NOMO-1 (cell line): ENCODE measurements around the gene ASB1.

Experiments used
- DNase-seq, 2 experiments: peaks; one replicate each; lab custom pipeline; 2025; ENCODE audit not compliant: unreplicated experiment in 2 of 2; lab: John Stamatoyannopoulos, UW

The ASB1 gene

DNA sequence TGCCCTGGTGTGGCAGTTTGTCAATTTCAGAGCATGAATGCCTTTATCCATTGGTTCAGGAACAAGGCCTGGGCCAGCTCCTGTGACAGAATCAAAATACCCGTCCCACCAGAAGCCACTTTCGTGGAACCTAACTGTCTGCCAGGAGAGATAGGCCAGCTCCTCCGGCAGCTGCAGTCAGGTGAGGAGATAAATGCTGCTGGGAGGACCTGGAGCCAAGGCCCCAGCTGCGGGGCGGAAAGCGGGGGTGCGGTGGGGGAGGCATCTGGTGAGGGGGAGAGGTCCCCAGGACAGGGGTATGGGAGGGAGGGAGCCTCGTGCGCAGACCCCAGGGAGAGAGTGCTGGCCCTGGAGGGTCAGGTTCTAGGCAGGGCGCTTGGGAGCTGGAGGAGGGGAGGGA lies 4.4 kb upstream of the ASB1 start:
- no peak for DNase-seq

DNA sequence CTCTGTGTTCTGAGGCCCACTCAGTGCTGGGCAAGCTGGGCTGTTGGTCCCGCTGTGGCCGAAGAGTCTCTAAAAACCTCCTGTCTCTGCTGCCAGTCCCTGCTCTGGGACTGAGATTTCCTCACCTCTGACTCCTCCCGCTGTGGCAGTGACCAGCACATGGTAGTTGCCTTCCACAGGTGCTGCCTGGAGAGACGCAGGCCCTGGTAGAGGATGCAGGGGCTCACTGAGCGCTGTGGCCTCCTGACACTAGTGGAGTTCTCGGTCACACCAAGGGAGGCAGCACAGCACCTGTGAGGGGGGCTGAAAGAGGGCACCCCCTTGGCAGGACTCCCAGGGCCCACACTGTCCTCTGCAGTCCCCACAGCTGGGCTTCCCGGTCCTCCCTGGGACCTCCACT lies 3.8 kb upstream of the ASB1 start:
- DNase-seq, result no peak

GRCh38 chr2:238423561-238424312 lies 3.0 kb upstream of the ASB1 start:
- no peak for DNase-seq

GRCh38 chr2:238424313-238424700 lies 2.4 kb upstream of the ASB1 start:
- DNase-seq, result no peak

DNA sequence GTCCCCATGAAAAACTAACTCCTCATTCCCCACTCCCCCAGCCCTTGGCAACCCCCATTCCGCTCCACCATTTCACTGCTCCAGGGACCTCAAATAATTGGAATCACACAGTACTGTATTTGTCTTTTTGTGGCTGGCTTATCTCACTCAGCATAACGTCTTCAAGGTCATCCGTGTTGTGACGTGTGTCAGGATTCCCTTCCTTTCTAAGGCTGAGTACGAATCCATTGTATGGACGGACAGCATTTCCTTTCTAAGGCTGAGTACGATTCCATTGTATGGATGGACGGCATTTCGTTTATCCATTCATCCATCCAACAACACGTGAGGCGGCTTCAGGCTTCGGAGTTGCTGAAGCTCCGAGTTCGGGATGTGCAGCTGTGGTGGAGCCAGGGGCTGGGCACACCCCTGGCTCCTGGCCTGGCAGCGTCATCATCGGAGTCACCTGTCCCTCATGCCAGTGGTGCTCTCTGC lies 1.2 kb upstream of the ASB1 start:
- no peak for DNase-seq

DNA sequence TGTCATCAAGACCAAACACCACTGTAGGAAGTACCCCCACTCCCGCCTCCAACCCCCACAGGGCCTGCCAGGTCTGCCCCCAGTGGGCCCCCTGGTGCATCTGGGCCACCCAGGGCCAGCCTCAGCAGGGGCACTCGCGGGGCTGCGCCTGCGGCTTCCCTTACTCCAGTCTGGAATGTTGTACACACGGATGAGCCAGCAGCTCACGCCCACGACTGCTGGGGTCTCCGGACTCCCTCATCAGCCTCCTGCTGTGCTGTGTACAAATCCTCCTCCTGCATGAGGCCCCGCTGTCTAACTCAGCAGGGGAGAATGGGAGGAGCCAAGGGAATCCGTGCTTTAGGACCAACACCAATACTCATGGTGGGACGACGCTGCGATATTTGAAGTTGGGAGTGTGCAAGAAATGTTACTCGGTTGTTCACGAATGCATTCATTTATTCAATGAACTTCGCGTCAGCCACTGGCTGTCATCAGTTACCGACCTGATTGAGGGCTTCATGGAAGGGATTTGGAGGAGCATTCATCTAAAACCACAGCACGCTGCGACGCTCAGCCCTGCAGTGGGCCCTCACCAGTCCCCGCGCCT lies 654 bp upstream of the ASB1 start:
- DNase-seq, result no peak

DNA sequence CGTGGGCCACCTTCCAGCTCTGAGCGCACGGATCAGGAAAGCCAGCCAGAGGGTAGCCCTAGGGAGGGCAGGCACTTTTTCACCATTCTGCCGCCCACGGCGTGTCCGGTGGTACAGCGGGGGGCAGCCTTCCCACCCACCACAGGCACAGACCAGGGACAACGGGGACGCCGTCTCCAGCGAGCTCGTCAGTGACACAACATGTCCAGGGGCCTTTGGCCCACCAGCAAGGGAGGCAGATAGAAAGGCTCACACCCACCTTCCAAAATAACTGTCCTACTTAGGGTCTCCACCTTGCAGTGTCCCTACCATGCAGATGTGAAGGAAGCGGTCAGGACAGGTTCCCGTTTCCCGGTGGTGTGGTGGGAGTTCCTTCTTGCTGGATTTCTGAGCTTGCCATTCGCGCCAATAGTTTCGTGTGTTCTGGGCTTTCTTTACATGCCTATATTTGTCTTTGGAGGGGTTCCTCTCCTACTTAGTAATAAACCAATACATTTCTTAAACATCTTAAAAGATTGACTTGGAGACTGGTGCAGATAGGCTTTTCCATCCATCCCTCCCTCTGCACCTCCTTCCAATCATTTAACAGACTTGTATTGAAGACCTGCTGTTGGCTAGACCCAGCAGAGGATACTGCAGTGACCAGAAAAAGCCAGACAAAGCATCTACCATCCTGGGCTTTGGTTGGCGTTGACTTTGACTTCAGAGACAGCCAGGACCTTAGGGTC lies 872 bp downstream of the ASB1 start:
- no peak for DNase-seq

GRCh38 chr2:238428866-238429265 lies 2.1 kb downstream of the ASB1 start:
- DNase-seq, result no peak

DNA sequence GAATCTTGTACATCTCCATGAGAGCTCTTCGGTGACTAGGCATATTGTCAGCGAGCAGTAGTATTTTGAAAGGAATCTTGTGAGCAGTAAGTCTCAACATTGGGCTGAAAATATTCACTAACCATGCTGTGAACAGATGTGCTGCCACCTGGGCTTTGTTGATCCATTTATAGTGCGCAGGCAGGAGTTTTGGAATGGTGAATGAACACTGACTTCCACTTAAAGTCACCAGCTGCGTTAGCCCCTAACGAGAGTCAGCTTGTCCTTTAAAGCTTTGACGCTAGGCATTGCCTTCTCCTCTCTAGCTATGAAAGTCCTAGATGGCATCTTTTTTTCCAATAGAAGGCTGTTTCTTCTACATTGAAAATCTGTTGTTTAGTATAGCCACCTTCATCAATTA lies 4.1 kb downstream of the ASB1 start:
- no peak for DNase-seq

- no peak for DNase-seq
Measured at GRCh38 chr2:238431456-238431855, 4.7 kb downstream of the ASB1 start.

DNA sequence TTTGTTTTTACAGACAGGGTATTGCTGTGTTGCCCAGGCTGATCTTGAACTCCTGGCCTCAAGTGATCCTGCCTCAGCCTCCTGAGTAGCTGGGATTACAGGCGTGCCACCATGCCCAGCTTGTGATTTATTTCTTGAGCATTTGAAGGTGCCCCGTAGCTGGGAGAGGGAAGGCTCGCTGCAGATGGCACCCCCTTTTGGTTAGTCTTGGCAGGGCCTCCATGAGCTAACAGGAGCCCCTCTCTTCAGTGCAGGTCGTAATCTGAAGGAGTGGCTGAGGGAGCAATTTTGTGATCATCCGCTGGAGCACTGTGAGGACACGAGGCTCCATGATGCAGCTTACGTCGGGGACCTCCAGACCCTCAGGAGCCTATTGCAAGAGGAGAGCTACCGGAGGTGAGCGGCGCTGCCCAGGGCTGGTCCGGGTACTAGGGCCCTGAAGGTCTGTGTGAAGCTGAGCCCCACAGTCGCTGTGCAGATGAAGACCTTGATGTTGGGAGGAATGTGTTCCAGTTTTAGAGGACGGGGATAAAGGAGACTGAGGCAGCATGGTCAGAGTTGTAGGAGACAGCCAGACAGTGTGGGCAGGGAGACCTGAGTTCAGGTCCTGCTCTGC lies 6.7 kb downstream of the ASB1 start:
- DNase-seq, result no peak

DNA sequence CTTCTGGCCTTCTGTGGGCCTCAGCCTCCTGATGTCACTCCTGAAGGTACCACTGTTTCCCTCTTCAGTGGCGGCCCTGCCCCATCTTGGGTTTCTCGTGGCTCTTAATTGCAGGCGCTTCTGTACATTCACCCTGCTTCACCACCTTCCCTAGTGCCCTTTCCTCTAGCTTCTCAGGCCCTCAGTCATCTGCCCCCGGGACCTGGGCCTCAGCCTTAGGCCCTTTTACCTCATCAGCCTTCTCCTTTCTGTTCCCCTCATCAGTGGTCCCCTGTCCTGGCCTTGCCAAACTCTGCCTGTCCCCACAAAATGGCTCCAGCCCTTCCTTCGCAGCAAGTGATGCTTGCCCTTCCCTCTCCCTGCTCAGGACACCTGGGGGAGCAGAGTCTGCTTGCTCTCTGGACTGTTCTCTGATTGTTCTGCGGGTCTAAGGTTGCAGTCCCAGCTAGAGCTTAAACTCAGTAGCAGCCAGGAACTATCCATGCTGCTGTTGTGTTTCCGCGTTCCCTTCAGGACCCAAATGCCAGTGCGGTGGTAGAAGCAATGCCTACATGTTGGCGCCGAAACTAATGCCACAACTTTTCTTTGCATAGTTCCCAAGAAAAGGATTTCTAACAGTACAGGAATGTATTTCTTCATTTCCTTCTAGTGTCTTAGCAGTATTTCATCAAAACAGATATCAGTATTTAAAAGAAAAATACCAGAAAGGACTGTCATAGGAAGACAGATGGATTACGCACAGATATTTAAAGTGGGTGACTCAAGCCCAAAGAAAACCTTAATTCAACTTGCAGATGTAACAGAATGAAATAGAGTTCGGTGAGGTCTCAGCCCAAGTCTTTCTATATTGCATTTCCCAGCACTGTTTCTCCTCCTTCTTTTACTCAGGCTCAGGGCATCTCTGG lies 7.5 kb downstream of the ASB1 start:
- DNase-seq, result no peak

- peak; percentile 9 to 45 for DNase-seq
Measured at GRCh38 chr2:238434846-238435751, 8.4 kb downstream of the ASB1 start.

GRCh38 chr2:238435752-238436096 lies 9.0 kb downstream of the ASB1 start:
- DNase-seq, result no peak

- DNase-seq, result no peak
Measured at GRCh38 chr2:238438856-238439849, 12.4 kb downstream of the ASB1 start.

DNA sequence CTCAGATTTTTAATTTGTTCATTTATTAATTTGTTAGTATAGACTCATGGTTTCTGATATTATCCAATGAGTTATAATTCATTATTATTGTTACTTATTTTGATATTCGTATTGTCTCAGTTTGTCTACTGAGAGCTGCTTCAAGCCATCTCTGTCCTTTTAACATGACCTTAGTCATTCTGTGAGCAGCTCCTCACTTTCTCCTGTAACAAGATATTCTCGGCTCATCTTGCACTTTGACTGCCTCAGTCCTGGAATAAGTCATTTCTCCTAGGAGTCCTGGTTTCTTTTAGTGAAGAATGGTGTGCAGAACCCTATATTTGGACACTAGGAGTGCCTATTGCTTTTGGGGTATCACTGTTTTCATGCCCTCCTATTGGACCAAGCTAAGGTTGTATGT lies 13.2 kb downstream of the ASB1 start:
- DNase-seq, result no peak

- no peak for DNase-seq
Measured at GRCh38 chr2:238440331-238440730, 13.6 kb downstream of the ASB1 start.

- DNase-seq, result no peak
Measured at GRCh38 chr2:238440767-238441166, 14.0 kb downstream of the ASB1 start.
